T-helper 1 cell treated with Interleukin-12 subunit alpha and Interleukin-12 subunit beta and Interleukin-4 antibody, amounts not matched to agents 30 ng/mL and 1 ng/mL, for 36 hours (primary cell): ENCODE results near the gene SLC66A2. TPM values are rescaled to one million over a fixed set of nuclear protein-coding genes. Genes with fewer than 3 reads are reported as not detected.
"Not testable (repeated sequence)": the region's sequence is repeated elsewhere in the genome, so short reads cannot be mapped to it uniquely, and the experiment has no call there.

Experiments
- intact Hi-C: fragments of 100-400 bp; cut with micrococcal nuclease; formaldehyde crosslinking; loops from one replicate; pipeline ENCODE4 v1.15.1; 2024
- total RNA-seq: library from RNA; stranded (reverse); gene quantifications from 2 replicates; pipeline ENCODE4 v1.2.3, GENCODE V29; 2022

Gene SLC66A2
- total RNA-seq, 1 donor from 2014 or later = 41.1 TPM

- intact Hi-C loops = no loop called here
These were observed 81.7 kb downstream of the SLC66A2 start for GRCh38 chr18:79869591-79870300.

GRCh38 chr18:79868811-79869541 lies 82.5 kb downstream of the SLC66A2 start:
- intact Hi-C loops = no loop called here

GRCh38 chr18:79868168-79868784 lies 83.2 kb downstream of the SLC66A2 start:
- intact Hi-C loops = no loop called here

- intact Hi-C loops = no loop called here
These were observed 83.8 kb downstream of the SLC66A2 start for GRCh38 chr18:79867666-79868065.

- intact Hi-C loops = no loop called here
These were observed 84.4 kb downstream of the SLC66A2 start for GRCh38 chr18:79866889-79867574.

GRCh38 chr18:79865951-79866350 lies 85.5 kb downstream of the SLC66A2 start:
- intact Hi-C loops = not testable (repeated sequence)

GRCh38 chr18:79864955-79865354 lies 86.5 kb downstream of the SLC66A2 start:
- intact Hi-C loops = not testable (repeated sequence)

GRCh38 chr18:79864006-79864725 lies 87.3 kb downstream of the SLC66A2 start:
- intact Hi-C loops = no loop called here

- intact Hi-C loops = no loop called here
These were observed 88.1 kb downstream of the SLC66A2 start for GRCh38 chr18:79863161-79864005.

GRCh38 chr18:79862562-79862961 lies 88.9 kb downstream of the SLC66A2 start:
- intact Hi-C loops = no loop called here

- intact Hi-C loops = no loop called here
These were observed 89.8 kb downstream of the SLC66A2 start for GRCh38 chr18:79861687-79862086.

GRCh38 chr18:79859314-79859713 lies 92.1 kb downstream of the SLC66A2 start:
- intact Hi-C loops = no loop called here

- intact Hi-C loops = no loop called here
These were observed 94.3 kb downstream of the SLC66A2 start for GRCh38 chr18:79857082-79857671.

- intact Hi-C loops = no loop called here
These were observed 95.1 kb downstream of the SLC66A2 start for GRCh38 chr18:79856119-79857007.

- intact Hi-C loops = no loop called here
These were observed 96.1 kb downstream of the SLC66A2 start for GRCh38 chr18:79855147-79855933.

GRCh38 chr18:79853993-79854364 lies 97.5 kb downstream of the SLC66A2 start:
- intact Hi-C loops = no loop called here

GRCh38 chr18:79853303-79853992 lies 98.0 kb downstream of the SLC66A2 start:
- intact Hi-C loops = no loop called here
